Body of pancreas (tissue), 4 donors: ENCODE measurements around the gene OR4S1. TPM values are rescaled to one million over a fixed set of nuclear protein-coding genes. Genes with fewer than 3 reads are reported as not detected.

Experiments used
- ATAC-seq: fragments of 150-250 bp; one replicate; pipeline ENCODE4 v1.9.1; 2016
- DNase-seq, 4 donors: peaks; one replicate each; pipeline ENCODE4 v3.0.0-alpha.2; 2019
- H3K27ac ChIP-seq, 4 donors: fragments of 200-600 bp; sonication (generic); 1 replicate in 3 of 4; 2 replicates in 1 of 4; pipeline versions ENCODE4 v1.5.1 to v1.6.1; 2016 to 2019; ENCODE audit warnings: mild to moderate bottlenecking in 1 of 4, mixed read lengths in 1 of 4, moderate library complexity in 1 of 4
- H3K27me3 ChIP-seq, 2 donors: fragments of 200-600 bp; sonication (generic); one replicate each; pipeline ENCODE4 v1.6.0; 2016; ENCODE audit warnings: mild to moderate bottlenecking in 1 of 2
- H3K36me3 ChIP-seq, 2 donors: fragments of 200-600 bp; sonication (generic); replicated peaks in 1 of 2; 2 replicates each; pipeline ENCODE4 v1.5.1; 2016; ENCODE audit warnings: low read depth in 2 of 2; ENCODE audit not compliant: insufficient read depth in 1 of 2
- H3K4me1 ChIP-seq: fragments of 200-600 bp; sonication (generic); one replicate; pipeline ENCODE4 v1.6.0; 2016
- H3K4me3 ChIP-seq, 2 donors: fragments of 200-600 bp; sonication (generic); 1 replicate in 1 of 2; 2 replicates in 1 of 2; pipeline ENCODE4 v1.5.1; 2016 to 2019
- H3K9me3 ChIP-seq, 3 donors: fragments of 200-600 bp; sonication (generic); 1 replicate in 2 of 3; 2 replicates in 1 of 3; pipeline ENCODE4 v1.5.1; 2016
- CTCF ChIP-seq, 7 experiments: fragments of 450-650 bp in 4 of 7; fragments of 200-600 bp in 3 of 7; sonication (generic) in 3 of 7; IDR thresholded peaks; one replicate each; pipeline ENCODE4 v1.5.1; 2016 to 2019; ENCODE audit warnings: antibody characterized with exemption in 7 of 7
- POLR2A ChIP-seq, 3 donors: fragments of 450-650 bp; IDR thresholded peaks; one replicate each; pipeline ENCODE4 v1.6.1; 2016; ENCODE audit warnings: antibody characterized with exemption in 3 of 3, mild to moderate bottlenecking in 2 of 3
- WGBS, 2 donors: methylation state at CpG; one replicate each; pipeline ENCODE4 v1.1.5; 2017; 5-methylcytosine and 5-hydroxymethylcytosine counted together
- intact Hi-C: fragments of 100-400 bp; cut with DNase I; formaldehyde crosslinking; loops from one replicate; pipeline ENCODE4 v1.15.1; 2023
- total RNA-seq, 2 donors: library from RNA; depleted of rRNA; stranded (reverse); fragments of >200 nt; gene quantifications; one replicate each; pipeline ENCODE4 v1.1.0, GENCODE V29; 2016

OR4S1 gene
- total RNA-seq, 2 donors from 2014 or later: not detected

GRCh38 chr11:48354013-48354412 lies 48.0 kb downstream of the OR4S1 start:
- WGBS, 2 donors: 70 to 79% methylated on average over 4 of the region's 4 CpGs
- H3K9me3 ChIP-seq: no peaks in the 10 kb centered on the region
- H3K36me3 ChIP-seq: no peaks in the 10 kb centered on the region
- DNase-seq: no peak
- no peak overlapping the region for H3K4me3 ChIP-seq
- H3K27me3 ChIP-seq: no peaks in the 10 kb centered on the region
- no peak for TF ChIP-seq POLR2A (IDR thresholded peaks at IDR 0.05)
- TF ChIP-seq CTCF (IDR thresholded peaks at IDR 0.05): no peak
- no peaks in the 10 kb centered on the region for H3K4me1 ChIP-seq
- intact Hi-C loops: no loop called here
- no peak overlapping the region for H3K27ac ChIP-seq
- no peak for ATAC-seq

- H3K27ac ChIP-seq: no peak overlapping the region
- H3K4me3 ChIP-seq: no peak overlapping the region
- ATAC-seq: no peak
- no peaks in the 10 kb centered on the region for H3K36me3 ChIP-seq
- TF ChIP-seq CTCF (IDR thresholded peaks at IDR 0.05) (no peak), POLR2A (IDR thresholded peaks at IDR 0.05) (no peak)
- no peaks in the 10 kb centered on the region for H3K27me3 ChIP-seq
- no peaks in the 10 kb centered on the region for H3K9me3 ChIP-seq
- H3K4me1 ChIP-seq: no peaks in the 10 kb centered on the region
- DNase-seq: no peak
- intact Hi-C loops: loop anchor here (5.0 kb wide), 1 partner anchor 1673 kb away; no protein-coding TSS in a partner anchor
- WGBS, 2 donors: 79 to 81% methylated on average over 1 of the region's 1 CpG
These were observed 48.7 kb downstream of the OR4S1 start for GRCh38 chr11:48354677-48355076.

Other genes with a start within 250 kb of the OR4S1 start
- not detected for gene OR4B1, start 89.4 kb upstream of the OR4S1 start, total RNA-seq
- not detected for gene OR4X2, start 61.1 kb upstream of the OR4S1 start, total RNA-seq
- not detected for gene OR4X1, start 42.4 kb upstream of the OR4S1 start, total RNA-seq
- gene OR4C3, start 18.7 kb downstream of the OR4S1 start, total RNA-seq: not detected
- gene OR4C5, start 60.2 kb downstream of the OR4S1 start, total RNA-seq: not detected
- not detected for gene OR4A47, start 182.6 kb downstream of the OR4S1 start, total RNA-seq